H9 (cell line): ENCODE results near the gene HSD17B12. TPM values are rescaled to one million over a fixed set of nuclear protein-coding genes. Genes with fewer than 3 reads are reported as not detected.

Experiments used
- DNase-seq: peaks from one replicate; pipeline ENCODE4 v3.0.0-alpha.2; 2017
- H2AFZ ChIP-seq: one replicate; pipeline ENCODE4 v1.6.1; 2013; ENCODE audit warnings: mild to moderate bottlenecking, low read length, control low read depth, moderate library complexity
- H2AK5ac ChIP-seq: 2 replicates; pipeline ENCODE4 v1.6.1; 2013; ENCODE audit warnings: low read length, control low read depth, mixed read lengths; ENCODE audit not compliant: insufficient read length
- H2BK120ac ChIP-seq: one replicate; pipeline ENCODE4 v1.6.1; 2013; ENCODE audit warnings: low read depth, mild to moderate bottlenecking, low read length, control low read depth, inconsistent platforms; ENCODE audit not compliant: poor library complexity, severe bottlenecking
- H2BK12ac ChIP-seq: 2 replicates; pipeline ENCODE4 v1.6.1; 2013; ENCODE audit warnings: low read length, control low read depth, mixed read lengths, low read depth; ENCODE audit not compliant: insufficient read length
- H2BK15ac ChIP-seq: 2 replicates; pipeline ENCODE4 v1.6.1; 2013; ENCODE audit warnings: low read depth, low read length, control low read depth
- H2BK20ac ChIP-seq: one replicate; pipeline ENCODE4 v1.6.1; 2013; ENCODE audit warnings: low read depth, mild to moderate bottlenecking, low read length, control low read depth, inconsistent platforms; ENCODE audit not compliant: poor library complexity, severe bottlenecking
- H2BK5ac ChIP-seq: 2 replicates; pipeline ENCODE4 v1.6.1; 2013; ENCODE audit warnings: low read length, control low read depth, mixed read lengths; ENCODE audit not compliant: insufficient read length
- H3K14ac ChIP-seq: 2 replicates; pipeline ENCODE4 v1.6.1; 2013; ENCODE audit warnings: low read length, control low read depth; ENCODE audit not compliant: insufficient read depth
- H3K18ac ChIP-seq: 2 replicates; pipeline ENCODE4 v1.6.1; 2013; ENCODE audit warnings: low read depth, mild to moderate bottlenecking, mixed read lengths, low read length, control low read depth; ENCODE audit not compliant: insufficient read length
- H3K23ac ChIP-seq: 2 replicates; pipeline ENCODE4 v1.6.1; 2013; ENCODE audit warnings: low read length, control low read depth, mixed read lengths, low read depth; ENCODE audit not compliant: insufficient read length
- H3K23me2 ChIP-seq: 2 replicates; pipeline ENCODE4 v1.6.1; 2013; ENCODE audit warnings: low read depth, mild to moderate bottlenecking, mixed read lengths, low read length, control low read depth; ENCODE audit not compliant: insufficient read length, poor library complexity, severe bottlenecking
- H3K27ac ChIP-seq: 2 replicates; pipeline ENCODE4 v1.5.1; 2013; ENCODE audit warnings: low read length, control low read depth, mixed read lengths, low read depth; ENCODE audit not compliant: insufficient read length
- H3K27me3 ChIP-seq: 2 replicates; pipeline ENCODE4 v1.6.1; 2013; ENCODE audit warnings: low read length, control low read depth, inconsistent platforms; ENCODE audit not compliant: insufficient read depth
- H3K4ac ChIP-seq: 2 replicates; pipeline ENCODE4 v1.6.1; 2013; ENCODE audit warnings: low read depth, mild to moderate bottlenecking, control low read depth, inconsistent platforms, low read length, moderate library complexity
- H3K4me1 ChIP-seq: 2 replicates; pipeline ENCODE4 v1.6.1; 2013; ENCODE audit warnings: low read length, control low read depth, inconsistent platforms; ENCODE audit not compliant: insufficient read depth
- H3K4me2 ChIP-seq: 2 replicates; pipeline ENCODE4 v1.6.1; 2013; ENCODE audit warnings: low read length, control low read depth, mixed read lengths; ENCODE audit not compliant: insufficient read length, insufficient read depth
- H3K56ac ChIP-seq: 2 replicates; pipeline ENCODE4 v1.6.1; 2013; ENCODE audit warnings: low read depth, mild to moderate bottlenecking, mixed read lengths, low read length, control low read depth; ENCODE audit not compliant: insufficient read length
- H3K79me1 ChIP-seq: 2 replicates; pipeline ENCODE4 v1.6.1; 2013; ENCODE audit warnings: low read depth, mild to moderate bottlenecking, moderate library complexity, low read length, control low read depth, inconsistent platforms; ENCODE audit not compliant: insufficient read depth, poor library complexity, severe bottlenecking
- H3K79me2 ChIP-seq: 2 replicates; pipeline ENCODE4 v1.6.1; 2013; ENCODE audit warnings: low read length, control low read depth, inconsistent platforms; ENCODE audit not compliant: insufficient read depth
- H3K9ac ChIP-seq: 2 replicates; pipeline ENCODE4 v1.6.1; 2013; ENCODE audit warnings: low read length, control low read depth, mixed read lengths; ENCODE audit not compliant: insufficient read length; ENCODE audit errors: extremely low read depth
- H3K9me3 ChIP-seq: one replicate; pipeline ENCODE4 v1.6.1; 2013; ENCODE audit warnings: low read depth, low read length, inconsistent platforms; ENCODE audit not compliant: control insufficient read depth
- H3T11ph ChIP-seq: one replicate; pipeline ENCODE4 v1.6.1; 2013; ENCODE audit warnings: mild to moderate bottlenecking, low read length, control low read depth, inconsistent platforms
- H4K20me1 ChIP-seq: one replicate; pipeline ENCODE4 v1.6.1; 2013; ENCODE audit not compliant: control insufficient read depth, insufficient read length, insufficient read depth
- H4K5ac ChIP-seq: 2 replicates; pipeline ENCODE4 v1.6.1; 2013; ENCODE audit warnings: low read depth, mild to moderate bottlenecking, mixed read lengths, low read length, control low read depth; ENCODE audit not compliant: insufficient read length
- H4K8ac ChIP-seq: replicated peaks from 2 replicates; pipeline ENCODE4 v1.6.1; 2013; ENCODE audit warnings: low read length, control low read depth, mixed read lengths, low read depth; ENCODE audit not compliant: insufficient read length
- H4K91ac ChIP-seq: 2 replicates; pipeline ENCODE4 v1.6.1; 2013; ENCODE audit warnings: low read depth, mild to moderate bottlenecking, moderate library complexity, mixed read lengths, low read length, control low read depth; ENCODE audit not compliant: insufficient read length
- H3K27ac Mint-ChIP-seq, 3 experiments: 2 replicates in 2 of 3; 3 replicates in 1 of 3; pipeline ENCODE4 v1.8.0; 2020 to 2021; ENCODE audit warnings: mixed read lengths in 3 of 3, mild to moderate bottlenecking in 1 of 3, moderate library complexity in 1 of 3
- H3K27me3 Mint-ChIP-seq: 2 replicates; pipeline ENCODE4 v1.8.0; 2021; ENCODE audit warnings: low read depth, mild to moderate bottlenecking, moderate library complexity, mixed read lengths
- H3K36me3 Mint-ChIP-seq, 3 experiments: 2 replicates in 2 of 3; 3 replicates in 1 of 3; pipeline ENCODE4 v1.8.0; 2020 to 2021; ENCODE audit warnings: low read depth in 3 of 3, mixed read lengths in 3 of 3; ENCODE audit not compliant: insufficient read depth in 1 of 3
- H3K4me1 Mint-ChIP-seq, 2 experiments: 2 replicates each; pipeline ENCODE4 v1.8.0; 2020; ENCODE audit warnings: mixed read lengths in 2 of 2
- H3K4me3 Mint-ChIP-seq, 2 experiments: 2 replicates in 1 of 2; 3 replicates in 1 of 2; pipeline ENCODE4 v1.8.0; 2020 to 2021; ENCODE audit warnings: mild to moderate bottlenecking in 2 of 2, mixed read lengths in 2 of 2, moderate library complexity in 1 of 2
- H3K9me3 Mint-ChIP-seq, 2 experiments: 2 replicates in 1 of 2; 3 replicates in 1 of 2; pipeline ENCODE4 v1.8.0; 2020; ENCODE audit warnings: mild to moderate bottlenecking in 2 of 2, mixed read lengths in 2 of 2, moderate library complexity in 1 of 2
- WGBS: extraction: QIAGEN DNeasy Blood & Tissue Kit; methylation state at CpG from one replicate; pipeline ENCODE4 v1.1.7; 2013; ENCODE audit warnings: missing lambda C conversion rate, low lambda C conversion rate, mixed read lengths; ENCODE audit not compliant: insufficient read length; ENCODE audit errors: extremely low coverage; 5-methylcytosine and 5-hydroxymethylcytosine counted together
- total RNA-seq: library from RNA; stranded (reverse); gene quantifications from 2 replicates; pipeline ENCODE4 v1.2.1, GENCODE V29; 2021
- TF ChIP-seq, protein P1 (sequence below): fragments of 200-600 bp; sonication (generic); conservative IDR thresholded peaks from 3 replicates; pipeline ENCODE4 v1.8.0; 2021; ENCODE audit warnings: antibody characterized with exemption, mild to moderate bottlenecking

The HSD17B12 gene
- total RNA-seq, 1 experiment from 2014 or later: 111 TPM

DNA sequence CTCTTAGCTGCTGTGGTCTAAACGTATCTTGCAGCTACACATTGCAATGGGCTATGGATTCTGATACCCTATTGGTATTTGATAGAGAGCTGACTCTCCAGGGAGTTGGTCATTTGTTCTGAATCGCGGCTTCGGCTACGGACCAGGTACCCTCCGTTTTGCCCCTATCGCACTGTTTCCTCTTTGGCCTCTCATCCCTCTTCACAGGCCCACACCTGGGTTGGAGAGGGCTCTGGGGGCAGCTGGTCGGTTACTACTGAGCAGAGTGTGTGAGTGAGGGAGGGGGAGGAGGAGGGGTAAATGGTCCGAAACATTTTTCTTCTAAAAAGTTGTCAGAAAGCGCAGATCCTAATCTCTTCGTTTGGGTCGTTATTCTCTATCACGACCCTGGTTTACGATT lies 48.8 kb upstream of the HSD17B12 start:
- peaks cover 28% of the 10 kb centered on the region for H3K27me3 Mint-ChIP-seq
- H2BK12ac ChIP-seq: no peak overlapping the region
- peak overlapping the region in 1 of 2 experiments; percentile 68; a peak in 3 of 5 replicates for H3K4me3 Mint-ChIP-seq
- no peak overlapping the region for H2BK20ac ChIP-seq
- no peak overlapping the region for H3K27ac Mint-ChIP-seq
- H3K4me1 ChIP-seq: no peaks in the 10 kb centered on the region
- no peaks in the 10 kb centered on the region; the same call in 1 of the 2 replicates for H3K27me3 ChIP-seq
- H2BK15ac ChIP-seq: no peak overlapping the region
- no peak overlapping the region for H2BK5ac ChIP-seq
- peaks cover 0 to 11% of the 10 kb centered on the region in 2 experiments; a peak in 3 of 4 replicates for H3K4me1 Mint-ChIP-seq
- no peaks in the 10 kb centered on the region for H3K9me3 ChIP-seq
- H2AK5ac ChIP-seq: no peak overlapping the region
- no peaks in the 10 kb centered on the region for H3K9me3 Mint-ChIP-seq
- H4K20me1 ChIP-seq: no peaks in the 10 kb centered on the region
- H3K23me2 ChIP-seq: no peaks in the 10 kb centered on the region
- H3K79me2 ChIP-seq: no peaks in the 10 kb centered on the region
- H3K79me1 ChIP-seq: no peaks in the 10 kb centered on the region
- peak overlapping the region; percentile 86 for H2AFZ ChIP-seq
- peak overlapping the region; percentile 47 for H3K4me2 ChIP-seq
- no peak overlapping the region for H3T11ph ChIP-seq
- H3K9ac ChIP-seq: no peak overlapping the region
- no peak overlapping the region for H3K27ac ChIP-seq
- no peak overlapping the region for H2BK120ac ChIP-seq
- TF ChIP-seq, protein P1, sequence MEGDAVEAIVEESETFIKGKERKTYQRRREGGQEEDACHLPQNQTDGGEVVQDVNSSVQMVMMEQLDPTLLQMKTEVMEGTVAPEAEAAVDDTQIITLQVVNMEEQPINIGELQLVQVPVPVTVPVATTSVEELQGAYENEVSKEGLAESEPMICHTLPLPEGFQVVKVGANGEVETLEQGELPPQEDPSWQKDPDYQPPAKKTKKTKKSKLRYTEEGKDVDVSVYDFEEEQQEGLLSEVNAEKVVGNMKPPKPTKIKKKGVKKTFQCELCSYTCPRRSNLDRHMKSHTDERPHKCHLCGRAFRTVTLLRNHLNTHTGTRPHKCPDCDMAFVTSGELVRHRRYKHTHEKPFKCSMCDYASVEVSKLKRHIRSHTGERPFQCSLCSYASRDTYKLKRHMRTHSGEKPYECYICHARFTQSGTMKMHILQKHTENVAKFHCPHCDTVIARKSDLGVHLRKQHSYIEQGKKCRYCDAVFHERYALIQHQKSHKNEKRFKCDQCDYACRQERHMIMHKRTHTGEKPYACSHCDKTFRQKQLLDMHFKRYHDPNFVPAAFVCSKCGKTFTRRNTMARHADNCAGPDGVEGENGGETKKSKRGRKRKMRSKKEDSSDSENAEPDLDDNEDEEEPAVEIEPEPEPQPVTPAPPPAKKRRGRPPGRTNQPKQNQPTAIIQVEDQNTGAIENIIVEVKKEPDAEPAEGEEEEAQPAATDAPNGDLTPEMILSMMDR: no peak
- no peak overlapping the region for H3K56ac ChIP-seq
- no peak overlapping the region for H3K23ac ChIP-seq
- DNase-seq: peak; percentile 34
- H3K4ac ChIP-seq: no peak overlapping the region
- H3K14ac ChIP-seq: no peak overlapping the region
- WGBS: no CpG with 5 or more reads among the region's 14 CpGs
- H4K8ac ChIP-seq: no peak overlapping the region
- no peak overlapping the region for H4K91ac ChIP-seq
- no peak overlapping the region for H4K5ac ChIP-seq
- no peaks in the 10 kb centered on the region for H3K36me3 Mint-ChIP-seq
- no peak overlapping the region for H3K18ac ChIP-seq
